HG02678 (cell line): Measurements from ENCODE around the gene CXorf66.
"Not testable (repeated sequence)": the region's sequence is repeated elsewhere in the genome, so short reads cannot be mapped to it uniquely, and the experiment has no call there.

ENCODE experiments used
- ATAC-seq: cut with Tn5 transposase; IDR thresholded peaks from one replicate; pipeline ENCODE4 v1.9.1; 2021; ENCODE audit warnings: mild to moderate bottlenecking, moderate library complexity; ENCODE audit not compliant: unreplicated experiment

The CXorf66 gene

DNA sequence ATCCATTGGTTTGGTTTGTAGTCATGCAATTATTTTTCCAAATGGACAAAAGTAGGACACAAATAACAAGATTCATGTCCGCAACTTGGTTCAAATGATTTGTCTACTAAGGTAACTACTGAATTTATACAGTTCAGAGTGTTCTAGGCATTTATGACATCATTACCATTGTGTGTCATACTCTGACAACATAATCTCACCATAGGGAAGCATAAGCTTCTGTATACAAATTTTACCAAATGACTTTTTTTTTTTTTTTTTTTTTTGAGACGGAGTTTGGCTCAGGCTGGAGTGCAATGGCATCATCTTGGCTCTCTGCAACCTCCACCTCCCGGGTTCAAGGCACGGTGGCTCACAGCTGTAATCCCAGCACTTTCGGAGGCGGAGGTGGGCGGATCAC, at the start of gene CXorf66:
CXorf66 (minus strand) TSS at position 101 of the 400 bp plus-strand sequence; CDS start at position 76, 25 bp downstream.
- no peak for ATAC-seq

GRCh38 chrX:139982856-139983255, 17.5 kb upstream of the CXorf66 start:
- ATAC-seq: no peak

DNA sequence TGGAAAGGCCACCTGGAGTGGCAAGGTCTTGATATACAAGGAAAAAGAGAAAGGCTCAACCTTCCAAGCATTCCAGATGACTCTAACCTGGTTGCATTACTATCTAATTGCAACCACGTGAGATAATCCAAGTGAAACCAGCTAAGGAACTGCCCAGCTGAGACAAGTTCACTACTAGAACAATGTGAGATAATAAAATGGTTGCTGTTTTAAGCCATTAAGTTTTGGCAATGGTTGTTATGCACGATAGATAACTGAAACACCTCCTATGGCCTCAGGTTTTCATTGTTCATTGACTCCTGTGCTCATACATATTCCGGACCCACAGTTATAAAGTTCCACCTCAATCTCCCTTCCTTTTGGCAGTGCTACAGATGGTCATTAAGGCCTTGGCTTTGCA, 9.2 kb upstream of the CXorf66 start:
- no peak for ATAC-seq

DNA sequence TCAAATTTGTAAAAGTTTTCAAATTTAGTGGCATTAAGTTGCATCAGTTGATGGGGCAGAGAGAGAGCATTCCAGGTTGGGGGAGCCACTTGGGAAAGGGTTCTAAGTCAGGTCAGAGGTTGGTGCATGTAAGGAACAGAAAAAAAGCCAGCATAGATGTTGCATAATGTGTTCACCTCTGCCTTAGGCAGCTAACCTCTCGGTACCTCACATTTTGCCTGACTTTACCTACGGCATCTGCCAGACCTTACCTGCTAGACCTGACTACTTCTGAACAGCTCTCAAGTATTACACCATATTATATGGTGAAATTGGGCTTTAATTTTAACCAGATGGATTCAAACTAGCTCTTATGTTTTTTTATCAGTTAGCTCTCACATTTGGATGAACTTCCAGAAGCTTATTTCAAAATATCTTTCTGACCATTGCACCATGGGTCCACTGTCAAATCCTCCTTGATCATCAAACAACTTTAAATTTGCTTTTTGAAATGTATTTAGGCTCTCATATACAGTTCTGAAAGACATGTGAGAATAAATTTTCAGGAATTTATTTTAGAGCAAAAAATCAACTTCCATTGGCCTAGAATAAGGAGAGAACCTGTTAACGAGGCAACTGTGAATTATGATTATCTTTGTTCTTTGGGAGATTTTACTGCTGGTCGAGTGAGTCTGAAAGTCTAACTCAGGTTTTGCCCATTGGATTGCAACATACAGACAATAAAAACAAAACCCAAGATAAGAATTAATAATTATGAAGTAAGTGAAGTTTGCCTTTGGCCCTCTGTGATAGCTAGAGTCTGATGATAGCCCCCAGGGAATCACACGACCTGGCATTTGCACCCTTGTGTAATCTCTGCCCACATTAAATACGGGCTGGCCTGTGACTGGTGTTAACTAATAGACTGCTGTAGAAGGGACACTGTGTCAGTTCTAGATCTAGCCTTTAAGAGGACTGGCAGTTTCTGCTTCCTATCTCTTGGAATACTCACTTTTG, 7.6 kb upstream of the CXorf66 start:
- ATAC-seq: no peak

- ATAC-seq: no peak
Measured at GRCh38 chrX:139972113-139972512, 6.8 kb upstream of the CXorf66 start.

DNA sequence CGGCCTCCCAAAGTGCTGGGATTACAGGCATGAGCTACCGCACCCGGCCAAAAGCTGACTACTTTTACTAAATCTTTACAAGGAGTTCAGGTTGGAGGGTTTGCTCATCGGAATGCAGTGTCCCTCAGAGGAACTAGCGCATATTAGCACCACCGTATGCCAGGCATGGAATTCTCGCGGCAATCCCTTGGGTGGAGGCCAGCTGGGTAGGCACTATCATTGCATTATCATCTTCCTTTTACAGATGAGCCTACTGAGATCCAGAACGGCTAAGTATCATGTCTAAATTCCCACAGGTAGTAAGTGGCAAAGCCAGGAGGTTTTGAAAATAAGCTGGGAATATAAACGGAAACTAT, 6.1 kb upstream of the CXorf66 start:
- ATAC-seq: no peak

- no peak for ATAC-seq
Measured at GRCh38 chrX:139969286-139969685, 4.0 kb upstream of the CXorf66 start.

DNA sequence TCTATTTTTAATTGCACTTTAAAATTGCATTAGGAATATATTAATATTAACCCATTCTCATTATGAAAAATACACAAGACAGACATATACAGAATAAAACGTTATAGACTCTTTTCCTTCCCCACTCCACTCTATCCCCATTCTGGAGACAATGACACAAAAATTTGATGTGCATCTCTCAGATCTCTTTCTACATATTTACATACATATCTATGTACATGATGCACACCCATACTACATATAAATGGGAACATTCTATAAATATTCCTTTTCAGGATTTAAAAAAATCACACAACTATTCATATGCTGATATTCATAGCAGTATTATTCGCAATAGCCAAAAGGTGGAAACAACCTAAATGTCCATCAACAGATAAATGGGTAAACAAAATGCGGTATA, 2.4 kb upstream of the CXorf66 start:
- ATAC-seq: no peak

GRCh38 chrX:139967300-139967699, 2.0 kb upstream of the CXorf66 start:
- ATAC-seq: no peak

DNA sequence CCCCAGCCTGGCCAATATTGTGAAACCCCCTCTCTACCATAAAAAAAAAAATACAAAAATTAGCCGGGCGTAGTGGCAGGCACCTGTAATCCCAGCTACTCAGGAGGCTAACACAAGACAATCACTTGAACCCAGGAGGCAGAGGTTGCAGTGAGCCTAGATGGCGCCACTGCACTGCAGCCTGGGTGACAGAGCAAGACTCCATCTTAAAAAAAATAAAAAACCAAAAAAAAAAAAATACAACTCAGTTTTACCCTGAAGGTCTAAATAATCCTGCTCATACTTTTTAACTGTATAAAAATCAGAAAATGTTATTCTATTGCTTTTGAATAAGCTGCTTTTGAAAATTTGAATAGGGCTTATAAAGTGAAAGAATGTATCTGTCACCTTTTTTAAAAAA, 838 bp upstream of the CXorf66 start:
- not testable (repeated sequence) for ATAC-seq

DNA sequence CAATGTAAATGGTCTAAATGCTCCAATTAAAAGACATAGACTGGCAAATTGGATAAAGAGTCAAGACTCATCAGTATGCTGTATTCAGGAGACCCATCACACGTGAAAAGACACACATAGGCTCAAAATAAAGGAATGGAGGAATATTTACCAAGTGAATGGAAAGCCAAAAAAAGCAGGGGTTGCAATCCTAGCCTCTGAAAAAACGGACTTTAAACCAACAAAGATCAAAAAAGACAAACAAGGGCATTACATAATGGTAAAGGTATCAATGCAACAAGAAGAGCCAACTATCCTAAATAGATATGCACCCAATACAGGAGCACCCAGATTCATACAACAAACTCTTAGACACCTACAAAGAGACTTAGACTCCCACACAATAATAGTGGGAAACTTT, 4.2 kb downstream of the CXorf66 start:
- ATAC-seq: not testable (repeated sequence)

- no peak for ATAC-seq
Measured at GRCh38 chrX:139949703-139950102, 15.6 kb downstream of the CXorf66 start.

DNA sequence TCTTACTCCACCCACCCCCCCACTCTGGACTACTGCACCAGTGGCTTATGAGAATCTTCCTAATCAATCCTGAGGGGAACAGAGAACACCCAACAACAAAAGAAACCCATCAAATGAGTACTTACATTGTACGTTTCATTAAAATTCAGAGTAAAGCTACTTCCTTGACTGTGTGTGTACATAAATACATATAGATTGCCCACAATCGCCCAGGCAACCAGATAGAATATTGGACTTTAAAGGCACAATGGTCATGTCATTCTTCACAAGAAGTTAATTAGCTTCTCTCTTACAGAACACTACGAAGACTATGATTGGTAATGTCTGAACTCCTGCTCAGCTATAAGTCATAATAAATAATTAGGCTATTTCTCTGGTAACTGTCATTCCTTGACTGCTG, 20.2 kb downstream of the CXorf66 start:
- ATAC-seq: no peak

DNA sequence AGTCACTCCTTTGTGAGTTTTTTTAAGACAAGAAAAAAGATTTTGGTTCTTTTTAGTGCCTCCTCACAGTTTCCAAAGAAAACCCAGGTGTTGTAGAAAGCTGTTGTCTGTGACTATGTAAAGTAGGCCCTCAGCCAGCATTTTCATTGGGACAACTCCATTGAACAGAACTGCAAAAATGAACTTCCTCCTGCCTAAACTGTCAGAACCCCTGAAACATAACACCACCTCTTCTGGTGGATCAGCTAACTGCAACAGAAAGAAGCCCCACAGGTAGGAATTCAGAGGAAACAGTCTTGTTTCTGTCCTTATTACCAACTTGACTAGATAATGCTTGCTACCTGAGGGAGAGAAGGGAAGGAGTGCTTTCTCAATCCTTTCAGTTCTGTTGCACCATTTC, 29.1 kb downstream of the CXorf66 start:
- no peak for ATAC-seq

GRCh38 chrX:139933904-139934303, 31.4 kb downstream of the CXorf66 start:
- ATAC-seq: no peak

DNA sequence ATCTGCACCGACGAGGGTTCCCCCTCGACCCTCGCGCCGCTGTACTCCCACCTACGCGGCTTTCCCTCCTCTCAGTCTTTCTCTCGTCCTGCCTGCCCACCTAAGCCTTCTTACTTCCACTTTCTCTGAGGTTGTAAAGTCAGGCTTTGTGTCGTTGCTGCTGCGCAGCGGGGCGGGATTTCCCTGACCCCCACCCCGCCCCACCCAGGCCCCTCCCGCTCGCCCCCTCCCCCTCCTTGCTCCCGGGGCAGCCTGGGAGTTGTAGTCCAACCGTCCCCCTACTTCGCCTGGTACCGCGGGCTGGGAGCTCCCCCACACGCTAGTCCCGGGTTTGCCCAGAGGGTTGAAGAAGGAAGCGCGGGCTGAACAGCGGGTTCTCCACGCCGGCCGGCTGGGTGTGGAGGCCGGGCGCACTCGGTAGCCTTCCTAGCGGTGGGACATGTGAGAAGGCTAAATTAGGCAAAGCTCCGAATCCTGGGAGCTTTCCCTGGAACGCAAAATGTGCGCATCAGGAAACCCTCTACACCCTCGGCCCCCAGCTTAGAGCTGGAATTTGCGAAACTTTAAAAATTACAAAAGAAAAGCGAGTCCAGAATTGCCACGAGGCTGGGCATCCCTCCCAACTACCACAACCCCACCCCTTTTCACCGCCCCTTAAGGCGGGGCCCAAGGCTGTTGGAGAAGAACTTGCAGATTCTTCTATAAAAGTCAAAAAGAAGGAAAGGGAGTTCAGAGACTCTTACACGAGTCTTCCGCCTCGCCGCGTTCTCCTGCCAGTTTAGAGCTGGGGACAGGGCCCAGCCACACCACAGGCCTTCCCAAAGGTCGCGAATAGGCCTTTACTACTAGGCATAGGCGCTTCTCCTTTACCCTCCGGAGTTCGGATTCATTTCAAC, 32.2 kb downstream of the CXorf66 start, which contains the start of gene ATP11C:
ATP11C (minus strand) TSS at position 153 of the 896 bp plus-strand sequence. CDS start 1,011 bp downstream, outside the sequence.
- ATAC-seq: peak; percentile 71

- peak; percentile 41 for ATAC-seq
Measured at GRCh38 chrX:139932073-139932900, 33.0 kb downstream of the CXorf66 start.

- no peak for ATAC-seq
Measured at GRCh38 chrX:139931646-139932072, 33.7 kb downstream of the CXorf66 start.

DNA sequence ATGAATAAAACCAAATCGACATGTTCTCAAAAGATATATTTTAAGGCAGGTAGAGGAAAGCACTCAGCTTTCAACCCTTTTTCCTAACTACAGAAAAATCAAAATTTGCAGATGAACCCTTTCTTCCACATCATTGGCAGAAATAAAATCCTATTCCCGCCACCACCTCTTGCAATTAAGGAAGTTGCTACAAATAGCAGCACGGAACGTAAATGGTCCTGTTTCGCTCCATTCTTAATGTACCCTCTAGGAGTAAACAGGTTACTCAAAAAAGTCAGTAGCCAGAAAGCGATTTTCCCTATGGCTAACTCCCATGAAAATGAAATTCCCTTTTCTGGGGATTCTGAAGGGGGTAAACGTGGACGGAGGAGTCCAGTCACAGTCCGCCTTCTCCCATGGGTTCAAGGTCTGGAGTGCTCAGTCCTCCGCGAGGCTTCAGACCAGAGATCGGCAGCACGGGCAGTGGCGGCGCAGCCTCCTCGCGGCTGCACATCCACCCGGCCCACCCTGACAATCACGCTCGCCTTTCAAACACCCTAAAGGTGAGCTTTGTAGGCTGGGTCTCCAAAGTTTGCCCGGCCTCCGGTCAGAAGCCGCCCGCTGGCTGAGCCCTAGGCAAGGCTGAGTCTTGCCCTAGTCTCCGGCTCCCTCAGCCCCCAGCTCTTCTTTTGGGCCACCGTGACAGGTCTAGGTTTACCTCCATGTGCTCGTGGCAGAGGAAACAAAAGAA, 34.2 kb downstream of the CXorf66 start:
- no peak for ATAC-seq

DNA sequence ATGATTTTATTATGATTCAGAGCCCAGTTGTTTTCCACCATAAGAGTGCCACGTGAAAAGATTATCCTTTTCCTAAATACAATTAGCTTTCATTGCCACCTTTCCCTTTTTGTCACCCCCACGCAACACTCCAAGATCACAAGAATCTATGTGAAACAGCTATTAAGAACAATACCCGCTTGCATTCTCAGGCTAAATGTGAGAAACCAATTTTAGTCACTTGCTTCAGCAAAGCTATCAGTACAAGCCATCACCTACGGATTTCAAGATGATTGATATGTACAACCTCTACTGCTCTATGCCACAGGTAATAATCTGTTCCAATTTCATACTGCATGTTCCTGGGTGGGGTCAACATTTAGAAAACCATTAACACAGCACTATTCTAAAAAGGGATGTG, 34.9 kb downstream of the CXorf66 start:
- no peak for ATAC-seq
